Activated T-helper 9 cell treated with anti-CD3 and anti-CD28 coated beads, Interleukin-2, amount 50 U/mL, for 16 hours (primary cell): Measurements from ENCODE around the gene CRYGS.

Experiments
- DNase-seq: peaks from one replicate; pipeline ENCODE4 v3.0.0-alpha.2; 2020; ENCODE audit warnings: low read depth

Gene CRYGS

GRCh38 chr3:186493525-186494255, 50.5 kb downstream of the CRYGS start:
- DNase-seq = no peak

GRCh38 chr3:186492385-186492984, 51.7 kb downstream of the CRYGS start:
- DNase-seq = no peak

- DNase-seq = no peak
These were observed 54.7 kb downstream of the CRYGS start for GRCh38 chr3:186489507-186489906.
